HG02798 (cell line): ENCODE results near the gene AS3MT.
A peak's percentile ranks its signal among the peaks of the same experiment; 100 is the strongest.
"Not testable (repeated sequence)": the region's sequence is repeated elsewhere in the genome, so short reads cannot be mapped to it uniquely, and the experiment has no call there.

ENCODE experiments used
- ATAC-seq: cut with Tn5 transposase; IDR thresholded peaks from one replicate; pipeline ENCODE4 v1.9.1; 2021; ENCODE audit warnings: mild to moderate bottlenecking; ENCODE audit not compliant: unreplicated experiment, poor library complexity

AS3MT gene

DNA sequence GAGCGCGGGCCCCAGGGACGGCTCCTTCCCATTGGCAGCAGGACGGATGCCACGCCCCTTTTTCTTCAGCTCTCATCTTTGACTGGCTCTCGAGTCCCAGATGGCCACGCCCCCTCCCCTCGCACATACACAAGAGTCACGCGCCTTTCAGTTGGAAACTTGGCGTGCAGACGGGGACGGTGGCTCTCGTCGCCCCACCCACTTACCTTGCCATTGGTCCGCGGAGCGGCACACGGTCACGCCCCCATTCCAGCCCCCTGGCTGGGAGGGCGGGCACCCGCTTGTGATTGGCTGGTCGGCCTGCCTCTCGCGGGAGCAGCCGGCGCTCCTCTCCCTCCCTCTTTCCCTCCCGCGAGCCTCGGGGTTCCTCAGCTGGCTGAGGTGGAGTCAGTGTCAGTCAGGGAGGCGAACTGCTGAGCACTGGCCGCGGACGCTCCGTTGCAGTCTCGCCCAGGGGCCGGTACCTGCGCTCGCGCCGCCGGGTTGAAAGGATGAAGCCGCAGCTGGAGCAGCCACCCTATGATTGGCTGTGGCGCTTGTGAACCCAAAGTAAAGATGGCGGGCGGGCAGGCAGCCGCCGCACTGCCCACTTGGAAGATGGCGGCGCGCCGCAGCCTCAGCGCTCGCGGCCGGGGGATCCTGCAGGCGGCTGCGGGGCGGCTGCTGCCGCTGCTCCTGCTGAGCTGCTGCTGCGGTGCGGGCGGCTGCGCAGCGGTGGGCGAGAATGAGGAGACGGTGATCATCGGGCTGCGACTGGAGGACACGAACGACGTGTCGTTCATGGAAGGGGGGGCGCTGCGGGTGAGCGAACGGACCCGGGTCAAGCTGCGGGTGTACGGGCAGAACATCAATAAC is 48.9 kb downstream of the AS3MT start, which contains the start of gene CNNM2:
Gene CNNM2, plus strand, starts transcription at position 333 of the 855 bp plus-strand sequence. Its CDS starts 187 bp downstream, at position 520.
- peak; percentile 92 for ATAC-seq

DNA sequence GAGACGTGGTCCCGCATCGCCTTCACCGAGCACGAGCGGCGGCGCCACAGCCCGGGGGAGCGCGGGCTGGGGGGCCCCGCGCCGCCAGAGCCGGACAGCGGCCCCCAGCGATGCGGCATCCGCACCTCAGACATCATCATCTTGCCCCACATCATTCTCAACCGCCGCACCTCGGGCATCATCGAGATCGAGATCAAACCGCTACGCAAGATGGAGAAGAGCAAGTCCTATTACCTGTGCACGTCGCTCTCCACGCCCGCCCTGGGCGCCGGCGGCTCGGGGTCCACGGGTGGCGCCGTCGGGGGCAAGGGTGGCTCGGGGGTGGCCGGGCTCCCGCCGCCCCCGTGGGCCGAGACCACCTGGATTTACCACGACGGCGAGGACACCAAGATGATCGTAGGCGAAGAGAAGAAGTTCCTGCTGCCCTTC is 49.6 kb downstream of the AS3MT start:
- no peak for ATAC-seq

DNA sequence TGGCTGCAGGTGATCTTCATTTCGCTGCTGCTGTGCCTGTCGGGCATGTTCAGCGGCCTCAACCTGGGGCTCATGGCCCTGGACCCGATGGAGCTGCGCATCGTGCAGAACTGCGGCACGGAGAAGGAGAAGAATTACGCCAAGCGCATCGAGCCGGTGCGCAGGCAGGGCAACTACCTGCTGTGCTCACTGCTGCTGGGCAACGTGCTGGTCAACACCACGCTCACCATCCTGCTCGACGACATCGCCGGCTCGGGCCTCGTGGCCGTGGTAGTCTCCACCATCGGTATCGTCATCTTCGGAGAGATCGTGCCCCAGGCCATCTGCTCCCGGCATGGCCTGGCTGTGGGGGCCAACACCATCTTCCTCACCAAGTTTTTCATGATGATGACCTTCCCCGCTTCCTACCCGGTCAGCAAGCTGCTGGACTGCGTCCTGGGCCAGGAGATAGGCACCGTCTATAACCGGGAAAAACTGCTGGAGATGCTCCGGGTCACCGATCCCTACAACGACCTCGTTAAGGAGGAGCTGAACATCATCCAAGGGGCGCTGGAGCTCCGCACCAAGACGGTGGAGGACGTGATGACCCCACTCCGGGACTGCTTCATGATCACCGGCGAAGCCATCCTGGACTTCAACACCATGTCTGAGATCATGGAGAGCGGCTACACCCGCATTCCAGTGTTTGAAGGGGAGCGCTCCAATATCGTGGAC is 50.1 kb downstream of the AS3MT start:
- ATAC-seq, result no peak

DNA sequence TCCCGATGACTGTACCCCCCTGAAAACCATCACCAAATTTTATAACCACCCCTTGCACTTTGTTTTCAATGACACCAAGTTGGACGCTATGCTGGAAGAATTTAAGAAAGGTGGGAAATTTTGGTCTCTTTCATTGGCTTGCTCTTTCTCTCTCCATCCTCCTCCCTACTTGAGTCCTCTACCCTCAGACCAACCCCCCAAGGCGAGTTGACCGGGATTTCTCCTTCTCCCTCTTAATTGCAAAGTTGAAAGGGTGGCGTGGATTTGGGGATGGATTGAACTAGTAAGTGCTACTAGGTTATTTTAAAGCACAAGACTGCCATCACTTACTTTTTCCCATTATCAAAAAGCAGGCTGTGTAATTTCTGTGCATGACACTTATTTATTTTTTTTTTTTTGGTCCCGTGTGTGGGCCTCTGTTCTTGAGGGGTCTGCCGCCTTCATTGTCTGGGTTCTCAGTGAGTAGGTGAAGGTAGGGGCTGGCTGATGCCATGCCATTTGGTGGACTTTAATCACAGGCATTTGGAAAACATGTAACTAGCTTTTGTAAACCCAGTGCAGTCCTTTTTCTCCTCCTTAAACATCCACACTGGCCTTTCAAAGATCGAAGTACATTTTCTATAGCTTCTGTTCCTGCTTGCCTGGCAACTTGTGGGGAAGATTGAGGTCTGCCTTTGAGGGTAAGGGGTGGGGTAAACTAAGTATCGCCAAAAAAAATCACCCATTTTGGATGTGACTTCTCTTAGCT is 50.9 kb downstream of the AS3MT start:
- ATAC-seq, result no peak

DNA sequence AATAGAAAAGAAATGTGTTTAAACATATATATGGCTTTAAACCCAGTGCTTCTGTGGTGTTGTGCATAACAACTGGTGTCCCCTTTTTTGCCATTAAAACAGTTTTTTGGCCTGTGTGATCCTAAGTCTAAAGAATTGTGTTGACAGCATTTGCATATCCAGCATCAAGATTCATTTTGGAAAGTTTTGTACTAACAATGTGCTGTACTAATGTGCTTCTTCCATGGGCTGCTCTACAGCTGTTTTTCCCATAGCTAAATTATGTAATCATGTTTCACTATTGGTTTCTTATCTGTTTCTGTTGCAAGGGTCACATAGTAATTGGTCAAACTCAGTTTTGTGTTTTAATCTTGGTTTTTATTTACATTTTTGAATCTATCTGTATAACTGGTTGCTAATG is 54.3 kb downstream of the AS3MT start:
- no peak for ATAC-seq

DNA sequence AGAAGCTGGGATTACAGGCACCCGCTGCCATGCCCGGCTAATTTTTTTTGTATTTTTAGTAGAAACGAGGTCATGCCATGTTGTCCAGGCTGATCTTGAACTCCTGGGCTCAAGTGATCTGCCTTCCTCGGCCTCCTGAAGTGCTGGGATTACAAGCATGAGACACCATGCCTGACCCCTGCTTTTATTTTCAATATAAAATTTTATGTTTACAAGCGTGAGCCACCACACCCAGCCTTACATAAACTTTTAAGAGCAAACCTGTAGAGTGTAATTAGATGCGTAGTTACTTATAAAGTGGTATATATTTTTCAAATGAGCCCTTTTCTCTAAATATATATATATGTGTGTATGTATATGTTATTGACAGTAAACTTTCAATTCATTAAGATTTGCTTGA is 57.6 kb downstream of the AS3MT start:
- no peak for ATAC-seq

DNA sequence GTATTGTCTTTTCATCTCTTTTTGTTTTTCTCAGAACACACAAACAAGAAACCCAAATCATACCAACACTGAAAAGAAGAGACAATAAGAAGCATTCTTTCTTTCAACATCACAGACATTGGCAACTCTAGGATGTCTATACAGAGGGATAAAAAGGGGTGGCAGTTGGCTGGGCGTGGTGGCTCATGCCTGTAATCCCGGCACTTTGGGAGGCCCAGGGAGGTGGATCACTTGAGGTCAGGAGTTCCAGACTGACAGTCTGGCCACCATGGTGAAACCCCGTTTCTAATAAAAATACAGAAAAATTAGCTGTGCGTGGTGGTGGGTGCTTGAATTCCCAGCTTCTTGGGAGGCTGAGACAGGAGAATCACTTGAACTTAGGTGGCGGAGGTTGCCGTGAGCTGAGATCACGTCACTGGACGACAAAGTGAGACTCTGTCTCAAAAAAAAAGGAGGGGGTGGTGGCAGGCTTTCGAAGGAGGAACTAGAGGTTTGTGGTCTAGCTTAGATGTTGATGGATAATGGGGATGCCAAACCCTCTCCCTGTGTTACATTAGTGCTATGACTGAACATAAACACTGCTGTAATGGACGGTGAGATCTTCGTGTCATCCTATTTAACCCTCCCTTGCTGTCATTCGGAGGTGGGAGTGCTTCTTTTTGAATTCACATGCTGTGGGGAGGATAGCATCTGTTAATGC is 58.2 kb downstream of the AS3MT start:
- no peak for ATAC-seq

DNA sequence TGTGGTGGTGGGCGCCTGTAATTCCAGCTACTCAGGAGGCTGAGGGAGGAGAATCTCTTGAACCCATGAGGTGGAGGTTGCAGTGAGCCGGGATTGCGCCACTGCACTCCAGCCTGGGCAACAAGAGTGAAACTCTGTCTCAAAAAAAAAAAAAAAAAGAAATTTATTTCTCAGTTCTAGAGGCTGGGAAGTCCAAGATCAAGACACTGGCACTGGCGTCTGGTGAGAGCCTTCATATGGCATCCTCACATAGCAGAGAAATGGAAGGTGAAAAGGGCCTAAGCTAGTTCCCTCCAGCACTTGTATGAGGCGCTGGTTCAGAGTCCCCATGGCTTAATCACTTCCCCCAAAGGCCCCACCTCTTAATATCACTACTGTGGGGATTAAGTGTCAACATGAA is 59.2 kb downstream of the AS3MT start:
- not testable (repeated sequence) for ATAC-seq

DNA sequence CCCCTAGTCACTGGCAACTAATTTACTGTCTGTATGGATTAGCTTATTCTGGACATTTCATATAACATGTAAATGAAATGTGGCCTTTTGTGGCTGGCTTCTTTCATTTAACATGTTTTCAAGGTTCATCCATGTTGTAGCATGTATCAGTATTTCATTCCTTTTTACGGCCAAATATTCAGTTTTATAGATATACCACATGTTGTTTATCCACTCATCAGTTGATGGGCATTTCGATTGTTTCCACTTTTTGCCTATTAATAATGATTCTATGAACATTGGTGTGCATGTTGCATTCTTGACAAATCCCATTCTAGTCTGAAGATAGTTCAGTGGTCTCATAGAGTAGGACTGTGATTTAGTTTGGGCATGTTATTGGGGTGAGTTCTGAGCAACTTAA is 61.5 kb downstream of the AS3MT start:
- no peak for ATAC-seq

DNA sequence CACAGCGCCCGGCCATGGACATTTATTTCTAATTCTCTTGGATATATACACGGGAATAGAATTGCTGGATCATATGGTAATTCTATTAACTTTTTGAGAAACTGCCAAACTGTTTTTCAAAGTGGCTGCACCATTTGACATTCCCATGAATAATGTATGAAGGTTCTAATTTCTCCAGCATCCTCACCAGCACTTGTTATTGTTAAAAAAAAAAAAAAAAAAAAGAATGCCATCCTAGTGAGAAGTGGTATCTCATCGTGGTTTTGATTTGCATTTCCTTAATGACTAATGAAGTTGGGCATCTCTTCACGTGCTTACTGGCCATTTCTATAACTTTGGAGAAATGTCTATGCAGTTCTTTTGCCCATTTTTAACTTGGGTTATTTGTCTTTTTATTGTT is 62.4 kb downstream of the AS3MT start:
- ATAC-seq, result no peak

DNA sequence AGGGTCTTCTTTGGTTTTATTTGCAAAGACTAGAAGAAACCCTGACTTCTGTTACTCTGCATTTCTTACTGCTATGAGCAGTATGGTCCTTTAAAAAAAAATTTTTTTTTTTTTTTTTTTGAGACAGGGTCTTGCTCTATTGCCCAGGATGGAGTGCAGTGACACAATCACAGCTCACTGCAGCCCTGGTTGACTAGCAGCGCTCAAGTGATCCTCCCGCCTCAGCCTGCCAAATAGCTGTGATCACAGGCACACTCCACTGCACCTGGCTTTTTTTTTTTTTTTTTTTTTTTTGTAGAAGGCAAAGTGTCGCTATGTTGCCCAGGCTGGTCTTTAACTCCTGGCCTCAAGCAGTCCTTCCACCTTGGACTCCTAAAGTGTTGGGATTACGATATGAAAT is 66.2 kb downstream of the AS3MT start:
- ATAC-seq, result no peak

DNA sequence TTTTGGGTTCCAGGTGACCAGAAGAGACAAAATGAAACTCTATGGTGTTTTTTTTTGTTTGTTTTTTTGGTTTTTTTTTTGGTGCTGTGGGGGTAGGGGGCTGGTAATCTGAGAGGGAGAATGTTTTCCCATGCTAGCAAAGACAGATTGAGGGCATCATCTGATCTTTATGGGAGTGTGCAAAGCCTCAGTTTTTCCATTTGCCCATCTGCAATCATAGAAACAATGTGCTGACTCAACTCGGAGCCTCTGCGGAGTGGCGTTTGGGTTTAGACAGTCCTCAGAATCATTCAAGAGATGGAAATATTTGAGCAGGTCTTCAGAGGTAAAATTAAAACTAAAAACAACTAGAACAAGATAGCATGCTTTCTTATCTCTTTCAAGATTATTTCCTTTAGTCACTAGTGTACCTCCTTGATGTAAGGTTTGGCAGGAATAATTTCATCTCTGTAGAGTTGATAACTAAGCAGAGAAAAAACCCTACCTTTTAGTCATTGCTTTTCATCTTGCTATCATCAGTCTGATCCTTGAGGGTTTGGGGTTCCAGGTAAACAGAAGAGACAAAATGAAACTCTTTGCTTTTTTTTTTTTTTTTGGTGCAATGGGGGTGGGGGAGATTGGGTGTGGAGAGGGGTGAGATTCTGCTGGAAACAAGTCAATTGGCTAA is 66.8 kb downstream of the AS3MT start:
- ATAC-seq, result no peak

DNA sequence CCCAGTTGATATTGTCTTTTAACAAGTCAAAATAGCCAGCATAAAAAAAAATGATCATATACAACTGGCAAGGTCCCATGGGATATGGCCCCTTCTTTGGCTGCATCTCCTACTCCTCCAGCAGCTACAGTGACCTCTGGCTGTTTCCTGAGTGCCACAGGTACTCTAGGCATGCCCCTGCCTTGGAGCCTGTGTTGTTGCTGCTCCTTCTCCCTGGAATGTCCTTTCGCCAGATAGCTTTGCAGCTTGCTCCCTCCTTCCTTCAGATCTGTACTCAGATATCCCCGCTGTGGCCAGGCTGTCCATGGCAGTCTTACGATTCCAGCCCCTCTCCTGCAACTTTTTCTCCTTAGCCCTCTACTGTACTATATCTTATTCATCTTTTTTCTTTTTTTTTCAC is 72.1 kb downstream of the AS3MT start:
- no peak for ATAC-seq

DNA sequence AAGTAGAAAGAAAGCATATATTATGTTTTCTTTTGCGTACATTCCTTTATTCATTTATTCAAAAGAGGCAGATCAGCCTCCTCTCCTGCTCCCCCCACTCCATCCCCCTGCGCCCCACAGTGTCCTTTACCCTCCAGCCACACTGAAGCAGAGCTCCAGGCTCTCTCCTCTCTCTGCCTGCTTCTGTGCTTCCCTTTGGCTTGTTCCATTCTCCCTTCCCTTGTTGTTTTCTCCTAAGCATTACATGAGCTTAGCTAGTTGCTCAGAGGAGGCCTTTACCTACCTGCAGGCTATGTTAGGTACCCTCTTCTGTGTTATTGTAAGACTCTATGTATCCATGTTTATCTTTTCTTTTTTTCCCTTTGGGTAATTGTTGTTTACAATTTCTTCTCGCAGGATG is 76.2 kb downstream of the AS3MT start:
- no peak for ATAC-seq

DNA sequence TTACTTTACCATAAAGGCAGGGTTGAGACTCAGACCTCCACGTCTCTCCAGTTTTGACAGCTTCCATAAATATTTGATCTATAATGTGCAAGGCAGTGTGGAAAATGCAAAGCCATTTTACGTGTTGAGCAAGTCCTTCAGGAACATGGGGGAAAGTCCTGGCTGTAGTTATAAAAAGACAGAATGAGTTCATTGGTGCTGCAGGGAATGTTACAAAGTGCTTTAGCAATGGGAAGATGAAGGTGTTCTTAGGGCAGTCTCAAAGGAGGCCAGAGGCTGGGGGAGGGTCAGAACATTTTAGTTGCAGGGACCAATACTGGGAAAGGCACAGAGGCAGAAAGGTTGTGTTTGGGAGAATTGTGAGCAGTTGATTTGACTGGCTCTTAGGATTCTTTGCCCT is 76.7 kb downstream of the AS3MT start:
- no peak for ATAC-seq

DNA sequence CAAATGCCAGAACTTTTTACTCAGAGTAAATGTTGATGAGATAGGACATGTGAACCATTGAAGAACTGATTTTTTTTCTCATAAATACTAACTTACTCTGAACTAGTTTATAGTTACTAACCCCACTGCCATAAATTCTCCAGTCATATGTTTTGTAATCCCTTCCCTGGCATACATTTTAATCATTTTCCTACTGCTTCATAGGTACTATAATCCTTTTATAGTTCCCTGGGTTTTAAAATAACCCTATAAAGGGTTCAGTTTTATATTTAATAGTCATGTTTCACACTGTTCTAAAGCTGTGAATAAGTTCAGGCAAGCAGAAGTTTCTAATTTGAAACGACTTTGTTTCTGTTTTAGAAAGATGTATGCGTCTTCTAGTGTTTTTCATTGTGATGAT is 77.7 kb downstream of the AS3MT start:
- ATAC-seq, result no peak

DNA sequence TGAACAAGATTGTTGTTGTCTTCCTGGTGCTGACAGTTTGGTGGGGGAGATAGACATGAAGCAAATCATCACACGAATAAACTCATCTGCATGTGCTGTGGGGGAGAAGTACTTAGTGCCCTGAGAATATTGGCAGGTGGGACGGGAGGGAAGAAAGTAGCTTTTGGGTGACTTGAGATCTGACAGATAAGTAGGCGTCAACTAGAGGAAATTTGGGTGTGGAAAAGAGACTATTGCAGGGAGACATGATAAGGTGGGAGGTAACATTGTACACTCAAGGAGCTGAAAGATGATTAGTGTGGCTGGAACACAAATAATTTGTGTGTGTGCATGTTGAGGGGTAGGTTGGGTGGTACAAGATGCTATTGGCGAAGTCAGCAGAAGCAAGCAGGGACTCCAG is 78.9 kb downstream of the AS3MT start:
- no peak for ATAC-seq

DNA sequence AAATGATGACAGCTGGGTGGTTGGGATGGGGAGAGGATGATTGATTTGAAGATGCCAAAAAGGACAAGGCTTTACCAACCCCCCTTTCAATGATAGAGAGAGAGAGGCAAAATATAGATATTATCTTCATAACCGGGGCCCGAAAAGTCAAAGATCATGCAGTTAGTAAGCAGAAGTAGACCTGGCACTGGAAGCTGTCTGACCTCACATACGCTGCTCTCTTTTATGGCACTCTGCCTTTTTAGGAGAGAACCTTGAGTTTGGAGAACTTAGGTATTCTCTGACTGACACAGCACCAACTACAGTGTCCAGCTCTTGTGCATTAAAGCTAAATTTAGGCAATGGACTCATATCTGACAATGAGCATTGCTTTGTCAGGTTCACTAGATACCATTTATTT is 79.5 kb downstream of the AS3MT start:
- ATAC-seq, result no peak

DNA sequence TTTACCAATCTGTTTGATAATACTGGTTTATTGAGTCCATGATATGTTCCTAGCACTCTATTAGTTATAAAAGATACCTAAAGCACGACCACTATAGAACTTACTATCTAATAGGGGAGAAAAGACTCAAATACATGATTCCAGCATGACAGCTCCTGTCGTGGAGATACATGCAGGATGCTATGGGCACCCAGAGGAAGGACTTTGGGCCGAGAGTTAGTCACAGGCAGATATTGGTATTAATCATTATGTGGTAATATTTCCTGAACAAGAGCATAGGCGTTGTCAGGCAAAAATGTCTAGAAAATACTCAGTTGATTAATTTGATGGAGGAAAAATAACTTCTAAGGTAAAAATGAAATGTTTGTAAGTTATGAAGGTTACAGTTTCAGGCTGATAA is 80.6 kb downstream of the AS3MT start:
- no peak for ATAC-seq

DNA sequence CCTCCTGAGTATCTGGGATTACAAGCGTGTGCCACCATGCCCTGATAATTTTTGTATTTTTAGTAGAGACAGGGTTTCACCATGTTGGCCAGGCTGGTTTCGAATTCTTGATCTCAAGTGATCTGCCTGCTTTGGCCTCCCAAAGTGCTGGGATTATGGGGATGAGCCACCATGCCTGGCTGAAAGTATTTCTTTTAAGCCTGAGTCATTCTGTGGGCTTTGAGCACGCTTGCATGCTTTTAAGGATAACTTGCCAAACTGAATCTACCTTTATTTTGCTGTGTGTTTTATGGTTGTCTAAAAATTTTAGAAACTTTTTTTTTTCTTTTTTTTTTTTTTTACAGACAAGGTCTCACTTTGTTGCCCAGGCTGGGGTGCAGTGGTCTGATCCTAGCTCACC is 82.0 kb downstream of the AS3MT start:
- no peak for ATAC-seq
